ENCODE measurements around the gene JPH3. TPM values are rescaled to one million over a fixed set of nuclear protein-coding genes. Genes with fewer than 3 reads are reported as not detected.

The JPH3 gene
- total and polyA plus RNA-seq, 10 donors = 0.03 TPM; not detected in 9

DNA sequence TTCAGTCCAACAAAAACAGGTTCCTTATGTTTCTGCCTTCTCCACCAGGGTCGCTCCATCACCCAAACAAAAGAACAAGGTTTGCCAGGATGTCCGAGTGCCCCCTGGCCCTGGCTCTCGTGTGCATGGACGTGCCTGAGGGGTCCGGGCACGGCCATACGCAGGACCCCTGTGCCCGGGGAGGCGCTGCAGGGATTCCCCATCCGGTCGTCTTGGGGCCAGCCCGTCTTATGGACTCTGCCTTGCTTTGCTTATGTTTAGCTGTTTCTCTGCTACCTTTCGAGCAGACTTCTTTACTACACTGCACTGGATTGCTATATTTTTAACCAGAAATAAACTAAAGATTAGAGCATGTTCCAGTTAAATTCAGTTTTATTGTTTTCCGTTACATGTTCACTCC is 95.5 kb downstream of the JPH3 start:
- Histone ChIP-seq H3K36me3 (peaks cover 0 to 77% (median 12%) of the 10 kb centered on the region in 6 donors), H3K9me3 (no peaks in the 10 kb centered on the region), H3K4me1 (peaks cover 8 to 48% (median 41%) of the 10 kb centered on the region in 6 donors), H3K4me3 (no peak overlapping the region), H3K27ac (peak overlapping the region in 1 of 8 donors; percentile 68), H3K27me3 (replicated peaks in 1 of 7) (no peaks in the 10 kb centered on the region)
- DNase-seq = no peak
- intact Hi-C loops (cut with DNase I; ENCODE audit: low total_unique reads) = no loop called here
- TF ChIP-seq POLR2AphosphoS5 (IDR thresholded peaks at IDR 0.05) (no peak), POLR2A (IDR thresholded peaks at IDR 0.05) (no peak)
- TF ChIP-seq, protein P1, sequence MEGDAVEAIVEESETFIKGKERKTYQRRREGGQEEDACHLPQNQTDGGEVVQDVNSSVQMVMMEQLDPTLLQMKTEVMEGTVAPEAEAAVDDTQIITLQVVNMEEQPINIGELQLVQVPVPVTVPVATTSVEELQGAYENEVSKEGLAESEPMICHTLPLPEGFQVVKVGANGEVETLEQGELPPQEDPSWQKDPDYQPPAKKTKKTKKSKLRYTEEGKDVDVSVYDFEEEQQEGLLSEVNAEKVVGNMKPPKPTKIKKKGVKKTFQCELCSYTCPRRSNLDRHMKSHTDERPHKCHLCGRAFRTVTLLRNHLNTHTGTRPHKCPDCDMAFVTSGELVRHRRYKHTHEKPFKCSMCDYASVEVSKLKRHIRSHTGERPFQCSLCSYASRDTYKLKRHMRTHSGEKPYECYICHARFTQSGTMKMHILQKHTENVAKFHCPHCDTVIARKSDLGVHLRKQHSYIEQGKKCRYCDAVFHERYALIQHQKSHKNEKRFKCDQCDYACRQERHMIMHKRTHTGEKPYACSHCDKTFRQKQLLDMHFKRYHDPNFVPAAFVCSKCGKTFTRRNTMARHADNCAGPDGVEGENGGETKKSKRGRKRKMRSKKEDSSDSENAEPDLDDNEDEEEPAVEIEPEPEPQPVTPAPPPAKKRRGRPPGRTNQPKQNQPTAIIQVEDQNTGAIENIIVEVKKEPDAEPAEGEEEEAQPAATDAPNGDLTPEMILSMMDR (IDR thresholded peaks at IDR 0.05 in 8 of 11, conservative IDR thresholded peaks at IDR 0.05 in 3 of 11) = no peak
- 89 to 96% (median 92%) methylated on average over 14 of the region's 14 CpGs for WGBS, 5 donors

DNA sequence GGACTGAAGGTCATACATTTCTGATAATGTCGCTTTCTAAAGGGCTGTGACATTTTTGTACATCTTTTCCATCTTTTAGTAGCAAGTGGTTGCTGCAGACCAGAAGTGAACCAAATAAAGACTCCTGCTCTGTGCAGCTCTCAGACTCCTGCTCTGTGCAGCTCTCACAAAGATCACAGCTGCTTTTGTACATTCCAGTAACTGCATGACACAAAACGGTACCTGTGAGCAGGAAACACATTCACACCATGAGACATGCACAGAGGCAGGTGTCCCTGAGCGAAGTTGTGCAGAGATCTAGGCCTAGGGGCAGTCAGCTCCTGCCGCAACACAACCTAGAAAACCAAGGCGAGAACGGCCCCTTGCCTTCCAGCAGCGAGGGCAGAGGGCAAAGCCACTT is 95.9 kb downstream of the JPH3 start:
- no peak for DNase-seq
- no peaks in the 10 kb centered on the region for H3K9me3 ChIP-seq
- intact Hi-C loops (cut with DNase I; ENCODE audit: low total_unique reads) = no loop called here
- H3K4me1 ChIP-seq = peaks cover 10 to 52% (median 45%) of the 10 kb centered on the region in 6 donors
- 74 to 88% (median 82%) methylated on average over 7 of the region's 7 CpGs for WGBS, 5 donors
- H3K27me3 ChIP-seq (replicated peaks in 1 of 7) = no peaks in the 10 kb centered on the region
- peak overlapping the region in 4 of 8 donors; percentile 19 to 68 (median 38) for H3K27ac ChIP-seq
- peaks cover 0 to 82% (median 12%) of the 10 kb centered on the region in 6 donors for H3K36me3 ChIP-seq
- TF ChIP-seq, protein P1 (IDR thresholded peaks at IDR 0.05 in 8 of 11, conservative IDR thresholded peaks at IDR 0.05 in 3 of 11) = no peak
- TF ChIP-seq POLR2A (IDR thresholded peaks at IDR 0.05) (no peak), POLR2AphosphoS5 (IDR thresholded peaks at IDR 0.05) (no peak)
- no peak overlapping the region for H3K4me3 ChIP-seq

DNA sequence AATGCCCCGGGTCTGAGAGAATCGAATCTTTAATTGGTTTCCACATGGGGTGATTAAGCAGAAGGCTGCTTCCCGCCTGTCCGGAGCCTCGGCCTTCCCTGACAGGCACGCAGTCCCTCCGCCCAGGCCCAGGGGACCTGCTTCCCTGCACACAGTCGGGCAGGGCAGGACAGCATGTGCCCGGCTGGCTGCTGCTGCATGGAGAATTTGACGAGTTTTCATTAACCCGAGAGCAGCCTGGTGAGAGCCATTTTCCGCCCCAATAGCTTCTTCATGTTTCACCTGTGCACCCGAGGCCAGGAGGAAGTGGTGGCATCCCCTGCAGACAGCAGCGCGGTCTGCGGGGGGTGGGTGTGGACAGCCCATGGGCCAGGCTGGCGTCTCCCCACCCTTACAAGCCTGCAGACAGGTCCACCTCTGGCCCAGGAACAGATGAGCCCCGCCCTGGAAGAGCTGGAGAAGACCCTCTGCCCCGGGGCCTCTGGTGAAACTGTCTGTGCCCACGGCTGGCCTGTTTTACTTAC is 96.4 kb downstream of the JPH3 start:
- Histone ChIP-seq H3K9me3 (no peaks in the 10 kb centered on the region), H3K36me3 (peaks cover 0 to 86% (median 12%) of the 10 kb centered on the region in 6 donors), H3K27me3 (replicated peaks in 1 of 7) (no peaks in the 10 kb centered on the region), H3K4me3 (no peak overlapping the region), H3K4me1 (peaks cover 10 to 57% (median 50%) of the 10 kb centered on the region in 6 donors), H3K27ac (peak overlapping the region in 4 of 8 donors; percentile 19 to 68 (median 38))
- intact Hi-C loops (cut with DNase I; ENCODE audit: low total_unique reads) = no loop called here
- no peak for TF ChIP-seq POLR2A (IDR thresholded peaks at IDR 0.05)
- TF ChIP-seq POLR2AphosphoS5 (IDR thresholded peaks at IDR 0.05) = peak in 2 of 3 donors; percentile 37 to 63
- TF ChIP-seq, protein P1 (IDR thresholded peaks at IDR 0.05 in 8 of 11, conservative IDR thresholded peaks at IDR 0.05 in 3 of 11) = no peak
- 62 to 85% (median 72%) methylated on average over 13 to 20 of the region's 20 CpGs for WGBS, 5 donors
- no peak for DNase-seq

DNA sequence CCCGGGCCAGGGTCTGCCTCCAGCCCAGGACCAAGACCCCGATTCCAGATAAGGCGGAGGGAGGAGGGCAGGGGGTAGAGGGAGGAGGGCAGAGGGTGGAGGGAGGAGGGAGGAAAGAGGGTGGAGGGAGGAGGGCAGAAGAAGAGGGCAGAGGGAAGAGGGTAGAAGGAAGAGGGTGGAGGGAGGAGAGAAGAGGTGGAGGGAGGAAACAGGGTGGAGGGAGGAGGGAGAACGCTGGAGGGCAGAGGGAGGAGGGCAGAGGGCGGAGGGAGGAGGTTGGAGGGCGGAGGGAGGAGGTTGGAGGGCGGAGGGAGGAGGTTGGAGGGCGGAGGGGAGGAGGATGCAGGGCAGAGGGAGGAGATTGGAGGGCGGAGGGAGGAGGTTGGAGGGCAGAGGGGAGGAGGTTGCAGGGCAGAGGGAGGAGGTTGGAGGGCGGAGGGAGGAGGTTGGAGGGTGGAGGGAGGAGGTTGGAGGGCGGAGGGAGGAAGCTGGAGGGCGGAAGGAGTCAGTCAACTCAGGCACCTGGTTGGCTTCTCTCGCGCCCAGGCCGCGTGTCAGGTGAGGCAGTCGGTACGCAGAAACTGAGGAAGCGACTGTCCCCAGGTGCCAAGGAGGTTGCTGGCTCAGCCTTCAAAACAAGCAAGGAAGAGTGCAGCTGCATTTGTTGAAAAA is 98.2 kb downstream of the JPH3 start:
- 55 to 79% (median 70%) methylated on average over 17 to 19 of the region's 19 CpGs for WGBS, 5 donors
- Histone ChIP-seq H3K27ac (peak overlapping the region in 5 of 8 donors; percentile 38 to 80 (median 70)), H3K36me3 (peaks cover 0 to 87% (median 13%) of the 10 kb centered on the region in 6 donors), H3K9me3 (no peaks in the 10 kb centered on the region), H3K4me1 (peaks cover 10 to 60% (median 53%) of the 10 kb centered on the region in 6 donors), H3K27me3 (replicated peaks in 1 of 7) (no peaks in the 10 kb centered on the region), H3K4me3 (no peak overlapping the region)
- no peak for TF ChIP-seq POLR2A (IDR thresholded peaks at IDR 0.05)
- peak in 1 of 3 donors; percentile 13 for TF ChIP-seq POLR2AphosphoS5 (IDR thresholded peaks at IDR 0.05)
- TF ChIP-seq, protein P1 (IDR thresholded peaks at IDR 0.05 in 8 of 11, conservative IDR thresholded peaks at IDR 0.05 in 3 of 11) = no peak
- intact Hi-C loops (cut with DNase I; ENCODE audit: low total_unique reads) = no loop called here
- no peak for DNase-seq
